Tibial artery (tissue), 4 donors: ENCODE data around the gene EPX.

ENCODE experiments used
- DNase-seq, 2 donors: peaks; one replicate each; pipeline ENCODE4 v3.0.0-alpha.2; 2019
- H3K27ac ChIP-seq, 2 donors: fragments of 200-600 bp; sonication (generic) in 1 of 2; 1 replicate in 1 of 2; 2 replicates in 1 of 2; pipeline ENCODE4 v1.5.1; 2018 to 2019; ENCODE audit warnings: mild to moderate bottlenecking in 1 of 2
- H3K27me3 ChIP-seq, 2 donors: fragments of 200-600 bp; sonication (generic) in 1 of 2; one replicate each; pipeline versions ENCODE4 v1.5.1 to v1.6.0; 2016 to 2019
- H3K36me3 ChIP-seq, 3 donors: fragments of 200-600 bp; sonication (generic) in 2 of 3; one replicate each; pipeline ENCODE4 v1.5.1; 2016 to 2019; ENCODE audit warnings: mild to moderate bottlenecking in 2 of 3
- H3K4me1 ChIP-seq, 4 donors: fragments of 200-600 bp; sonication (generic) in 2 of 4; 1 replicate in 3 of 4; 2 replicates in 1 of 4; pipeline ENCODE4 v1.5.1; 2016 to 2019
- H3K4me3 ChIP-seq, 2 donors: fragments of 200-600 bp; sonication (generic) in 1 of 2; 1 replicate in 1 of 2; 2 replicates in 1 of 2; pipeline ENCODE4 v1.5.1; 2018 to 2019; ENCODE audit warnings: mild to moderate bottlenecking in 2 of 2
- H3K9me3 ChIP-seq, 3 donors: fragments of 200-600 bp; sonication (generic) in 1 of 3; one replicate each; pipeline ENCODE4 v1.5.1; 2016 to 2019
- intact Hi-C: fragments of 100-400 bp; cut with DNase I; formaldehyde crosslinking; loops from one replicate; pipeline ENCODE4 v1.15.0; 2023; ENCODE audit warnings: low total_unique reads
- TF ChIP-seq, protein P1 (sequence below), 2 experiments: fragments of 200-600 bp in 1 of 2; fragments of 450-650 bp in 1 of 2; IDR thresholded peaks; one replicate each; pipeline ENCODE4 v1.5.1; 2017 to 2019; ENCODE audit warnings: antibody characterized with exemption in 2 of 2, mild to moderate bottlenecking in 1 of 2, moderate library complexity in 1 of 2

Gene EPX

GRCh38 chr17:58204796-58205195, 12.3 kb downstream of the EPX start:
- intact Hi-C loops = no loop called here
- Histone ChIP-seq H3K27me3 (peaks cover 0 to 1% of the 10 kb centered on the region in 2 donors), H3K27ac (no peak overlapping the region), H3K36me3 (peaks cover 3 to 56% (median 33%) of the 10 kb centered on the region in 3 donors), H3K4me3 (no peak overlapping the region), H3K9me3 (no peaks in the 10 kb centered on the region), H3K4me1 (peaks cover 0 to 2% (median 0%) of the 10 kb centered on the region in 4 donors)
- TF ChIP-seq, protein P1, sequence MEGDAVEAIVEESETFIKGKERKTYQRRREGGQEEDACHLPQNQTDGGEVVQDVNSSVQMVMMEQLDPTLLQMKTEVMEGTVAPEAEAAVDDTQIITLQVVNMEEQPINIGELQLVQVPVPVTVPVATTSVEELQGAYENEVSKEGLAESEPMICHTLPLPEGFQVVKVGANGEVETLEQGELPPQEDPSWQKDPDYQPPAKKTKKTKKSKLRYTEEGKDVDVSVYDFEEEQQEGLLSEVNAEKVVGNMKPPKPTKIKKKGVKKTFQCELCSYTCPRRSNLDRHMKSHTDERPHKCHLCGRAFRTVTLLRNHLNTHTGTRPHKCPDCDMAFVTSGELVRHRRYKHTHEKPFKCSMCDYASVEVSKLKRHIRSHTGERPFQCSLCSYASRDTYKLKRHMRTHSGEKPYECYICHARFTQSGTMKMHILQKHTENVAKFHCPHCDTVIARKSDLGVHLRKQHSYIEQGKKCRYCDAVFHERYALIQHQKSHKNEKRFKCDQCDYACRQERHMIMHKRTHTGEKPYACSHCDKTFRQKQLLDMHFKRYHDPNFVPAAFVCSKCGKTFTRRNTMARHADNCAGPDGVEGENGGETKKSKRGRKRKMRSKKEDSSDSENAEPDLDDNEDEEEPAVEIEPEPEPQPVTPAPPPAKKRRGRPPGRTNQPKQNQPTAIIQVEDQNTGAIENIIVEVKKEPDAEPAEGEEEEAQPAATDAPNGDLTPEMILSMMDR (IDR thresholded peaks at IDR 0.05) = no peak
- no peak for DNase-seq

GRCh38 chr17:58205936-58206335, 13.4 kb downstream of the EPX start:
- H3K36me3 ChIP-seq = peaks cover 9 to 67% (median 45%) of the 10 kb centered on the region in 3 donors
- no peak overlapping the region for H3K27ac ChIP-seq
- no peaks in the 10 kb centered on the region for H3K9me3 ChIP-seq
- no peaks in the 10 kb centered on the region for H3K4me1 ChIP-seq
- no peaks in the 10 kb centered on the region for H3K27me3 ChIP-seq
- no peak for DNase-seq
- intact Hi-C loops = no loop called here
- TF ChIP-seq, protein P1 (IDR thresholded peaks at IDR 0.05) = no peak
- no peak overlapping the region for H3K4me3 ChIP-seq

DNA sequence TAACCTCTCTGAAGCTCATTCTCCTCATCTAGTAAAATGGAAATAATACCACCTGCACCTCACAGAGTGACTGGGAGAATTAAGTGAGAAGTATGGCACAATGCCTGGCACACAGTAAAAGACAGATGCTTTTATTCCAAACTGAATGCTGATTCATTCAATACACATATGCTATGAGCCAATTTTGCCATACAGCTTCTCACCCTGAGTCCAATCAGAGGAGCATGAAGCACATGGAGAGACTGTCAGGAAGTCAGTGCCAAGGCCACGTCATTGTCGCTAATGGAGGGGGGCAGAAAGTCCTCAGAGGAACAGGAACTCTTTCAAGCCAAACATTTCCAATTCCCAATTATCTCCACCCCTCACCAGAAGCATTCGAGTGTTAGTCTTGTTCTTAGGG, 14.9 kb downstream of the EPX start:
- Histone ChIP-seq H3K4me1 (no peaks in the 10 kb centered on the region), H3K27ac (no peak overlapping the region), H3K4me3 (no peak overlapping the region), H3K9me3 (no peaks in the 10 kb centered on the region), H3K27me3 (no peaks in the 10 kb centered on the region), H3K36me3 (peaks cover 20 to 82% (median 58%) of the 10 kb centered on the region in 3 donors)
- DNase-seq = no peak
- intact Hi-C loops = no loop called here
- TF ChIP-seq, protein P1 (IDR thresholded peaks at IDR 0.05) = no peak

- TF ChIP-seq, protein P1 (IDR thresholded peaks at IDR 0.05) = no peak
- Histone ChIP-seq H3K4me3 (no peak overlapping the region), H3K36me3 (peaks cover 29 to 91% (median 67%) of the 10 kb centered on the region in 3 donors), H3K27ac (no peak overlapping the region), H3K27me3 (no peaks in the 10 kb centered on the region), H3K4me1 (no peaks in the 10 kb centered on the region), H3K9me3 (no peaks in the 10 kb centered on the region)
- no peak for DNase-seq
- intact Hi-C loops = no loop called here
Observed at GRCh38 chr17:58208344-58208743, 15.8 kb downstream of the EPX start.

- Histone ChIP-seq H3K27ac (no peak overlapping the region), H3K36me3 (peaks cover 36 to 100% (median 92%) of the 10 kb centered on the region in 3 donors), H3K4me3 (no peak overlapping the region), H3K4me1 (no peaks in the 10 kb centered on the region), H3K9me3 (no peaks in the 10 kb centered on the region), H3K27me3 (no peaks in the 10 kb centered on the region)
- intact Hi-C loops = no loop called here
- no peak for DNase-seq
- TF ChIP-seq, protein P1 (IDR thresholded peaks at IDR 0.05) = no peak
Observed at GRCh38 chr17:58210922-58211321, 18.4 kb downstream of the EPX start.

DNA sequence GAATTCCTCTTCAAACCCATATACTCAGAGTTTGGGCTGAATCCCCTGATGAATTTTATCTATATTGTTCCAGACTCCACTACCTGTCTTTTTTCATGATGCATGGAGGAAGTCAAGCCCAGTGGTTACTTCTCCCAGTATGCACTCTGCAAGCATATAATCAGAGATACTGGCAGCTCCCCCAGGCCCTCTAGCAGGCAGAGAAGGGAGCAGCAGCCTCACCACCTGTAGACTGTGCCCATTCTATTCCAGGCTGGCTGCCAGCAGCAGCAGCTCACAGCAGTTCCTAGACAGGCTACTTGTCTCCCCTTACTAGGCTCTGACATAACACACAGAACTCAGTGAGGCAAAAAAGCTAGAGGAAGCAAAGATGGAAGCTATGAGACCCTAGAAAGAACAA, 23.2 kb downstream of the EPX start:
- Histone ChIP-seq H3K4me3 (no peak overlapping the region), H3K27ac (no peak overlapping the region), H3K27me3 (no peaks in the 10 kb centered on the region), H3K9me3 (no peaks in the 10 kb centered on the region), H3K36me3 (peaks cover 27 to 59% (median 53%) of the 10 kb centered on the region in 3 donors), H3K4me1 (peaks cover 0 to 12% (median 9%) of the 10 kb centered on the region in 4 donors)
- TF ChIP-seq, protein P1 (IDR thresholded peaks at IDR 0.05) = no peak
- intact Hi-C loops = no loop called here
- DNase-seq = no peak
